K562 (cell line): Measurements from ENCODE around the gene AIMP1. TPM values are rescaled to one million over a fixed set of nuclear protein-coding genes. Genes with fewer than 3 reads are reported as not detected.

Experiments
- ATAC-seq: fragments of 200-7000 bp; cut with Tn5 transposase; 3 replicates; pipeline ENCODE4 v1.9.1; 2020; ENCODE audit warnings: moderate library complexity
- BruUV-seq: library from RNA; stranded (reverse); fragments of 400-500 nt; replicated peaks from 2 replicates; lab custom pipeline; 2021; lab: Mats Ljungman, UMichigan
- CTCF ChIA-PET: fragments of 300-600 bp; formaldehyde crosslinking; extraction: SDS; loops from one replicate; lab custom pipeline; 2021; ENCODE audit warnings: low intra/inter-chr PET ratio; lab: Yijun Ruan, JAX
- POLR2A ChIA-PET: fragments of 300-600, 350-650 bp; sonication (Branson Sonifier 250); formaldehyde crosslinking; extraction: SDS; loops from one replicate; lab custom pipeline; 2021; ENCODE audit warnings: antibody characterized with exemption, inconsistent platforms; lab: Yijun Ruan, JAX
- DNase-seq, 4 experiments: peaks; one replicate each; pipeline versions ENCODE4 v3.0.0 to v3.0.0-alpha.2; 2011 to 2018; ENCODE audit warnings: low spot score in 3 of 4, mixed read lengths in 3 of 4; ENCODE audit errors: extremely low read depth in 1 of 4
- FAIRE-seq: peaks from 2 replicates; lab custom pipeline; 2011; peaks lifted over from hg19 to GRCh38; lab: Jason Lieb, UNC
- H2AFZ ChIP-seq: 2 replicates; pipeline ENCODE4 v1.6.0; 2011; ENCODE audit warnings: low read depth, low read length, control low read depth, inconsistent platforms
- H3K27ac ChIP-seq: fragments of 200-600 bp; 3 replicates; pipeline ENCODE4 v1.8.0; 2011; ENCODE audit warnings: low read depth, mild to moderate bottlenecking, control low read depth, inconsistent platforms, low read length, moderate library complexity, mixed read lengths; ENCODE audit errors: extremely low read depth
- H3K27me3 ChIP-seq, 2 experiments: fragments of 300-600 bp in 1 of 2; 2 replicates in 1 of 2; 3 replicates in 1 of 2; pipeline versions ENCODE4 v1.6.0 to v1.8.0; 2011; ENCODE audit warnings: inconsistent platforms in 2 of 2, low read length in 2 of 2, mild to moderate bottlenecking in 1 of 2, mixed read lengths in 1 of 2, moderate library complexity in 1 of 2; ENCODE audit not compliant: control insufficient read depth in 2 of 2, insufficient read depth in 2 of 2
- H3K36me3 ChIP-seq: fragments of 300-600 bp; 3 replicates; pipeline ENCODE4 v1.8.0; 2011; ENCODE audit warnings: mild to moderate bottlenecking, low read length, inconsistent platforms; ENCODE audit not compliant: control insufficient read depth, insufficient read depth
- H3K4me1 ChIP-seq, 2 experiments: fragments of 200-600 bp in 1 of 2; replicated peaks in 1 of 2; 2 replicates in 1 of 2; 3 replicates in 1 of 2; pipeline versions ENCODE4 v1.5.1 to v1.8.0; 2011; ENCODE audit warnings: inconsistent platforms in 2 of 2, low read length in 2 of 2, mild to moderate bottlenecking in 1 of 2, mixed read lengths in 1 of 2, moderate library complexity in 1 of 2; ENCODE audit not compliant: control insufficient read depth in 2 of 2, insufficient read depth in 2 of 2
- H3K4me2 ChIP-seq: 2 replicates; pipeline ENCODE4 v1.6.1; 2011; ENCODE audit warnings: low read length, control low read depth, inconsistent platforms, mixed read lengths; ENCODE audit not compliant: insufficient read depth
- H3K4me3 ChIP-seq: fragments of 200-600 bp; sonication (generic), shearing (Covaris generic); 2 replicates; pipeline ENCODE4 v1.5.1; 2016; ENCODE audit warnings: control low read depth, inconsistent platforms
- H3K79me2 ChIP-seq: fragments of 200-600 bp; 3 replicates; pipeline ENCODE4 v1.8.0; 2011; ENCODE audit warnings: low read length, inconsistent platforms; ENCODE audit not compliant: control insufficient read depth, insufficient read depth
- H3K9ac ChIP-seq, 2 experiments: 2 replicates each; pipeline versions ENCODE4 v1.6.0 to v1.6.1; 2011; ENCODE audit warnings: low read depth in 2 of 2, low read length in 2 of 2, control low read depth in 1 of 2, inconsistent platforms in 1 of 2, mild to moderate bottlenecking in 1 of 2, mixed read lengths in 1 of 2; ENCODE audit not compliant: insufficient read depth in 1 of 2
- H3K9me1 ChIP-seq: one replicate; pipeline ENCODE4 v1.6.0; 2011; ENCODE audit warnings: inconsistent platforms, mild to moderate bottlenecking, low read length, moderate library complexity; ENCODE audit not compliant: control insufficient read depth, insufficient read depth
- H3K9me3 ChIP-seq: replicated peaks from 2 replicates; pipeline ENCODE4 v1.5.1; 2011; ENCODE audit warnings: low read depth, low read length, inconsistent platforms; ENCODE audit not compliant: control insufficient read depth, insufficient read depth
- H4K20me1 ChIP-seq: replicated peaks from 2 replicates; pipeline ENCODE4 v1.6.1; 2011; ENCODE audit warnings: low read length, inconsistent platforms, mixed read lengths; ENCODE audit not compliant: control insufficient read depth, insufficient read depth
- CBX5 ChIP-seq: IDR thresholded peaks from 2 replicates; pipeline ENCODE4 v1.6.1; 2014; ENCODE audit warnings: low read depth, borderline replicate concordance
- CCNT2 ChIP-seq: IDR thresholded peaks from 2 replicates; pipeline ENCODE4 v1.6.1; 2011; ENCODE audit warnings: borderline replicate concordance, low read depth, mild to moderate bottlenecking, moderate library complexity, mixed read lengths, low read length; ENCODE audit not compliant: insufficient read length; ENCODE audit errors: extremely low read depth
- E2F3 ChIP-seq: fragments of 250-450 bp; sonication (Bioruptor Pico); IDR thresholded peaks from 2 replicates; pipeline ENCODE4 v1.4.0; 2020; ENCODE audit warnings: mild to moderate bottlenecking
- KDM2B ChIP-seq: fragments of 250-450 bp; sonication (Bioruptor Pico); IDR thresholded peaks from 2 replicates; pipeline ENCODE4 v1.8.0; 2021; ENCODE audit warnings: mild to moderate bottlenecking, moderate library complexity
- LCOR ChIP-seq: sonication (generic); formaldehyde crosslinking; IDR thresholded peaks from 2 replicates; pipeline ENCODE4 v1.8.0; 2022; ENCODE audit warnings: mild to moderate bottlenecking, missing genetic modification reagents
- MAFF ChIP-seq: IDR thresholded peaks from 2 replicates; pipeline ENCODE4 v1.6.1; 2012; ENCODE audit warnings: low read length, improper control_type of control experiment
- MIER1 ChIP-seq: fragments of 450-650 bp; IDR thresholded peaks from 2 replicates; pipeline ENCODE4 v1.6.1; 2016; ENCODE audit warnings: antibody characterized with exemption, mild to moderate bottlenecking, low read depth
- RBM39 ChIP-seq: fragments of 200-400 bp; formaldehyde crosslinking; optimal IDR thresholded peaks from 2 replicates; pipeline ENCODE3; 2018; ENCODE audit warnings: low read depth, low read length
- SMAD4 ChIP-seq: fragments of 250-450 bp; sonication (Bioruptor Pico); conservative IDR thresholded peaks from 2 replicates; pipeline ENCODE4 v1.8.0; 2021; ENCODE audit warnings: inconsistent platforms, mild to moderate bottlenecking, moderate library complexity
- XRCC4 ChIP-seq: IDR thresholded peaks from one replicate; pipeline ENCODE4 v1.6.1; 2011; ENCODE audit not compliant: insufficient read depth, insufficient read length; ENCODE audit errors: extremely low read depth
- ZNF146 ChIP-seq: IDR thresholded peaks from one replicate; pipeline ENCODE4 v1.6.1; 2018; ENCODE audit warnings: missing compliant biosample characterization; ENCODE audit not compliant: unreplicated experiment
- ZNF197 ChIP-seq: fragments of 200-800 bp; sonication (Bioruptor generic); IDR thresholded peaks from 2 replicates; pipeline ENCODE4 v1.6.1; 2016; ENCODE audit warnings: low read depth, missing genetic modification characterization, missing compliant biosample characterization
- ZNF316 ChIP-seq: fragments of 450-650 bp; IDR thresholded peaks from 2 replicates; pipeline ENCODE4 v1.6.1; 2016
- ZNF780A ChIP-seq: fragments of 250-450 bp; sonication (Bioruptor Pico); IDR thresholded peaks from 2 replicates; pipeline ENCODE4 v1.5.0; 2021; ENCODE audit warnings: mild to moderate bottlenecking
- WGBS: fragments of 100-300 bp; shearing (Covaris generic); methylation state at CpG from one replicate; pipeline ENCODE4 v1.1.6; 2016; ENCODE audit warnings: low coverage, mixed read lengths; ENCODE audit not compliant: insufficient coverage; ENCODE audit errors: missing lambda C conversion rate; 5-methylcytosine and 5-hydroxymethylcytosine counted together
- in situ Hi-C: fragments of 300-500 bp; cut with MboI; formaldehyde crosslinking; loops from 4 replicates; pipeline ENCODE4 v1.15.0; 2018; ENCODE audit warnings: inconsistent platforms, mixed read lengths
- intact Hi-C: fragments of 100-400 bp; cut with micrococcal nuclease; formaldehyde crosslinking; loops from 2 replicates; pipeline ENCODE4 v1.14.2; 2022
- polyA plus RNA-seq, 8 experiments: library from polyadenylated mRNA; depleted of rRNA in 4 of 8; stranded (reverse) in 5 of 8; unstranded in 3 of 8; fragments of >200 nt; fragmentation: Nextera tagmentation in 2 of 8; fragmentation: Illumina TruSeq in 1 of 8; extraction: Ambion mirVana in 2 of 8; extraction: Trizol in 1 of 8; gene quantifications; 2 replicates each; pipeline versions ENCODE4 v1.2.1 to v1.2.3, GENCODE V29; 2011 to 2014; ENCODE audit warnings: inconsistent platforms in 1 of 8, missing spikeins in 1 of 8
- total RNA-seq, 7 experiments: library from RNA; depleted of rRNA in 6 of 7; stranded (reverse); fragments of >200 nt in 6 of 7; fragmentation: Illumina TruSeq in 2 of 7; extraction: Trizol in 2 of 7; gene quantifications; 2 replicates each; pipeline versions ENCODE4 v1.2.1 to v1.2.3, GENCODE V29; 2011 to 2021; ENCODE audit warnings: low replicate concordance in 1 of 7
- TF ChIP-seq, protein P1 (sequence below): fragments of 450-650 bp; formaldehyde crosslinking; IDR thresholded peaks from 2 replicates; pipeline ENCODE4 v1.4.0; 2022; ENCODE audit warnings: missing genetic modification characterization
- TF ChIP-seq, protein P2 (sequence below), 2 experiments: fragments of 200-800 bp in 1 of 2; sonication (Bioruptor generic) in 1 of 2; sonication (generic) in 1 of 2; formaldehyde crosslinking in 1 of 2; IDR thresholded peaks in 1 of 2; conservative IDR thresholded peaks in 1 of 2; 2 replicates each; pipeline versions ENCODE4 v1.5.0 to v1.6.1; 2016 to 2020; ENCODE audit warnings: missing compliant biosample characterization in 1 of 2, missing genetic modification characterization in 1 of 2, missing genetic modification reagents in 1 of 2

The AIMP1 gene
- total and polyA plus RNA-seq, 9 of the 15 experiments (the other 6 are each of a cell fraction or from before 2014, with no cell fraction given): 39.9 to 141 (median 70.1) TPM

- no peak overlapping the region for H2AFZ ChIP-seq
- CTCF ChIA-PET: no interaction called here
- in situ Hi-C loops (no loop called here), intact Hi-C loops (no loop called here)
- H3K9ac ChIP-seq: no peak overlapping the region
- no peak overlapping the region for H3K4me2 ChIP-seq
- no TSS peak for BruUV-seq
- no peak overlapping the region for H3K4me3 ChIP-seq
- H3K9me3 ChIP-seq: peaks cover 1% of the 10 kb centered on the region; the same call in 1 of the 2 replicates
- TF ChIP-seq XRCC4 (no peak), RBM39 (no peak), ZNF780A (CRISPR knock-in tag) (no peak), CCNT2 (no peak), MAFF (no peak), ZNF146 (CRISPR knock-in tag) (no peak), SMAD4 (CRISPR knock-in tag) (no peak), LCOR (CRISPR knock-in tag) (no peak), CBX5 (no peak), ZNF197 (no peak), ZNF316 (no peak), E2F3 (CRISPR knock-in tag) (no peak), KDM2B (CRISPR knock-in tag) (no peak), MIER1 (no peak)
- TF ChIP-seq, protein P1, sequence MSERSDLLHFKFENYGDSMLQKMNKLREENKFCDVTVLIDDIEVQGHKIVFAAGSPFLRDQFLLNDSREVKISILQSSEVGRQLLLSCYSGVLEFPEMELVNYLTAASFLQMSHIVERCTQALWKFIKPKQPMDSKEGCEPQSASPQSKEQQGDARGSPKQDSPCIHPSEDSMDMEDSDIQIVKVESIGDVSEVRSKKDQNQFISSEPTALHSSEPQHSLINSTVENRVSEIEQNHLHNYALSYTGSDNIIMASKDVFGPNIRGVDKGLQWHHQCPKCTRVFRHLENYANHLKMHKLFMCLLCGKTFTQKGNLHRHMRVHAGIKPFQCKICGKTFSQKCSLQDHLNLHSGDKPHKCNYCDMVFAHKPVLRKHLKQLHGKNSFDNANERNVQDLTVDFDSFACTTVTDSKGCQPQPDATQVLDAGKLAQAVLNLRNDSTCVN (CRISPR knock-in tag): no peak
- TF ChIP-seq, protein P2, sequence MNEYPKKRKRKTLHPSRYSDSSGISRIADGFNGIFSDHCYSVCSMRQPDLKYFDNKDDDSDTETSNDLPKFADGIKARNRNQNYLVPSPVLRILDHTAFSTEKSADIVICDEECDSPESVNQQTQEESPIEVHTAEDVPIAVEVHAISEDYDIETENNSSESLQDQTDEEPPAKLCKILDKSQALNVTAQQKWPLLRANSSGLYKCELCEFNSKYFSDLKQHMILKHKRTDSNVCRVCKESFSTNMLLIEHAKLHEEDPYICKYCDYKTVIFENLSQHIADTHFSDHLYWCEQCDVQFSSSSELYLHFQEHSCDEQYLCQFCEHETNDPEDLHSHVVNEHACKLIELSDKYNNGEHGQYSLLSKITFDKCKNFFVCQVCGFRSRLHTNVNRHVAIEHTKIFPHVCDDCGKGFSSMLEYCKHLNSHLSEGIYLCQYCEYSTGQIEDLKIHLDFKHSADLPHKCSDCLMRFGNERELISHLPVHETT (CRISPR knock-in tag; conservative IDR thresholded peaks at IDR 0.05 in 1 of 2, IDR thresholded peaks at IDR 0.05 in 1 of 2): no peak
- FAIRE-seq: no peak
- no peak for ATAC-seq
- H3K4me1 ChIP-seq: no peaks in the 10 kb centered on the region
- H3K79me2 ChIP-seq: peaks cover 16% of the 10 kb centered on the region
- H4K20me1 ChIP-seq: no peaks in the 10 kb centered on the region
- H3K36me3 ChIP-seq: peaks cover 82% of the 10 kb centered on the region
- H3K27me3 ChIP-seq: no peaks in the 10 kb centered on the region
- no peak for DNase-seq
- H3K27ac ChIP-seq: no peak overlapping the region
- POLR2A ChIA-PET: no interaction called here
- 94% methylated on average over 3 of the region's 3 CpGs for WGBS
- no peaks in the 10 kb centered on the region for H3K9me1 ChIP-seq
Observed at GRCh38 chr4:106336618-106337017, 20.3 kb downstream of the AIMP1 start.
